Glutamatergic neuron (in vitro differentiated cells): ENCODE results near the gene ITGA2B. TPM values are rescaled to one million over a fixed set of nuclear protein-coding genes. Genes with fewer than 3 reads are reported as not detected.
A peak's percentile ranks its signal among the peaks of the same experiment; 100 is the strongest.

Source experiments
- DNase-seq: peaks from one replicate; pipeline ENCODE4 v3.0.0; 2022
- H3K27ac Mint-ChIP-seq: one replicate; pipeline ENCODE4 v1.8.0; 2020; ENCODE audit warnings: mild to moderate bottlenecking, mixed read lengths, inconsistent platforms; ENCODE audit not compliant: unreplicated experiment
- H3K27me3 Mint-ChIP-seq: one replicate; pipeline ENCODE4 v1.8.0; 2020; ENCODE audit warnings: mild to moderate bottlenecking, moderate library complexity, mixed read lengths, inconsistent platforms; ENCODE audit not compliant: unreplicated experiment
- H3K36me3 Mint-ChIP-seq: one replicate; pipeline ENCODE4 v1.8.0; 2020; ENCODE audit warnings: mild to moderate bottlenecking, mixed read lengths, inconsistent platforms; ENCODE audit not compliant: unreplicated experiment
- H3K4me1 Mint-ChIP-seq: one replicate; pipeline ENCODE4 v1.8.0; 2020; ENCODE audit warnings: mild to moderate bottlenecking, low read depth, mixed read lengths, inconsistent platforms; ENCODE audit not compliant: unreplicated experiment
- H3K4me3 Mint-ChIP-seq: one replicate; pipeline ENCODE4 v1.8.0; 2020; ENCODE audit warnings: mild to moderate bottlenecking, mixed read lengths, inconsistent platforms; ENCODE audit not compliant: unreplicated experiment
- H3K9me3 Mint-ChIP-seq: one replicate; pipeline ENCODE4 v1.8.0; 2020; ENCODE audit warnings: mild to moderate bottlenecking, moderate library complexity, mixed read lengths, inconsistent platforms; ENCODE audit not compliant: unreplicated experiment
- total RNA-seq: library from RNA; stranded (reverse); fragmentation: NEBNext Ultra II Directional; extraction: Animal tissue kit (Norgen Biotek cat#: 25700); gene quantifications from one replicate; pipeline ENCODE4 v1.2.1, GENCODE V29; 2021; ENCODE audit not compliant: unreplicated experiment
- TF ChIP-seq, protein P1 (sequence below): fragments of 200-600 bp; sonication (generic); IDR thresholded peaks from one replicate; pipeline ENCODE4 v1.5.0; 2021; ENCODE audit not compliant: partially characterized antibody, unreplicated experiment

ITGA2B gene
- total RNA-seq, 1 donor from 2014 or later, result 7.1 TPM

DNA sequence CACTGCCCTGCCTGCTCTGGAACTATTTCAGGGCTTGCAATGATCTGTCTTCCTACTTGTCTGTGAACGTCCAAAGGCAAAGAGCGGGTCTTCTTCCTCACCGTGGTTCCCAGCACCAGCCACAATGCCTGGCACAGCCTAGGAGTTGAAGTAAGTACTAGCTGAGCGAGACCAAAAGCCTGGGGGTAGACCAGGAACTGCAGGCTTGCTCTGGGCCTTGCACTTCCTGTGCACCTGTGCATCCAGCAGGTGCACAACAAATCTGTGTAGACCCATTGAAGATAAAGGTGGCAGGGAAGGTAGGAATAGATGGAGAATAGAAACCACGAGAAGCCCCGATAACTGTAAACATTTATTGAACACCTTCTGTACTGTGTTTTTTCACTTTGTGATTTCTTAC lies 30.4 kb downstream of the ITGA2B start:
- Mint-ChIP-seq H3K4me3 (peak overlapping the region; percentile 62), H3K4me1 (peaks cover 31% of the 10 kb centered on the region), H3K27ac (peak overlapping the region; percentile 59), H3K36me3 (no peaks in the 10 kb centered on the region), H3K9me3 (peaks cover 5% of the 10 kb centered on the region), H3K27me3 (peaks cover 9% of the 10 kb centered on the region)
- TF ChIP-seq, protein P1, sequence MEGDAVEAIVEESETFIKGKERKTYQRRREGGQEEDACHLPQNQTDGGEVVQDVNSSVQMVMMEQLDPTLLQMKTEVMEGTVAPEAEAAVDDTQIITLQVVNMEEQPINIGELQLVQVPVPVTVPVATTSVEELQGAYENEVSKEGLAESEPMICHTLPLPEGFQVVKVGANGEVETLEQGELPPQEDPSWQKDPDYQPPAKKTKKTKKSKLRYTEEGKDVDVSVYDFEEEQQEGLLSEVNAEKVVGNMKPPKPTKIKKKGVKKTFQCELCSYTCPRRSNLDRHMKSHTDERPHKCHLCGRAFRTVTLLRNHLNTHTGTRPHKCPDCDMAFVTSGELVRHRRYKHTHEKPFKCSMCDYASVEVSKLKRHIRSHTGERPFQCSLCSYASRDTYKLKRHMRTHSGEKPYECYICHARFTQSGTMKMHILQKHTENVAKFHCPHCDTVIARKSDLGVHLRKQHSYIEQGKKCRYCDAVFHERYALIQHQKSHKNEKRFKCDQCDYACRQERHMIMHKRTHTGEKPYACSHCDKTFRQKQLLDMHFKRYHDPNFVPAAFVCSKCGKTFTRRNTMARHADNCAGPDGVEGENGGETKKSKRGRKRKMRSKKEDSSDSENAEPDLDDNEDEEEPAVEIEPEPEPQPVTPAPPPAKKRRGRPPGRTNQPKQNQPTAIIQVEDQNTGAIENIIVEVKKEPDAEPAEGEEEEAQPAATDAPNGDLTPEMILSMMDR, result no peak
- DNase-seq, result no peak

DNA sequence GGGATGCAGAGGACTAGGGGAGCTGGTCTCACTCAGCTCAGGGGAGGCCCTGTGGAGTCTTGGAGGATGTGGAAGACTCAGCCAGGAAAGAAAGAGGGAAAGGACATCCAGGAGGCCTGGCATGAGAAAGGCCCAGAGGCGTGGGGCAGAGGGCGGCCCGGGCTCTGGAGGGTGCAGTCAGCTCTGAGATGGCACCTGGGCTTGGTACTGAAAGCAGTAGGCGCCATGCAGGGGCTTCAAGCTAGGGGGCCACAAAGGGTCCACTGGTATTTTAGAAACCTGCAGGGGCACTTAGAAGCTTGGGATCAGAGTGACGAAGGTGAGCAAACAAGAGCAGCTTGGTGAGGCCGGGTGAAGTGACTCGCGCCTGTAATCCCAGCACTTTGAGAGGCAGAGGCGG lies 31.4 kb downstream of the ITGA2B start:
- Mint-ChIP-seq H3K27me3 (peaks cover 11% of the 10 kb centered on the region), H3K4me1 (peaks cover 33% of the 10 kb centered on the region), H3K9me3 (peaks cover 5% of the 10 kb centered on the region), H3K36me3 (no peaks in the 10 kb centered on the region), H3K4me3 (no peak overlapping the region), H3K27ac (no peak overlapping the region)
- TF ChIP-seq, protein P1, result no peak
- no peak for DNase-seq

DNA sequence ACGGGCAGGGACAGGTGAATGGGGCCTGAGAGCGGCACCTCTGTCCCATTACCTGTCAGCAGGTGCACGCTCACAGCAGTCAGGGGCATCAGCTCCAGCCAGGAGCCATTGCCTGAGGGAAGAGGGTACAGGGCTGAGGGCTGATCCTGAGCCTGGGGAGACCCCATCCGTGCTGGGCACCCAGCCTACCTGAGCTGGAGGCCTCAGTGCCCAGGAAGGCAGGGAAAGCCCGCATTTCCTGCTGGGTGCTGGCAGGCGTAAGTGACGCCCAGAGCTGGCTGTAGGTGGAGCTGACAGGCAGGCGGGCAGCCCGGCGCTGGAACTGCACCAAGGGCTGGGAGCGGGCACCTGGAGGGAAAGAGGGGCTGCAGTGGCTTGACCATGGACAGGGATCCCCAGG lies 33.2 kb downstream of the ITGA2B start:
- Mint-ChIP-seq H3K27ac (no peak overlapping the region), H3K27me3 (peaks cover 14% of the 10 kb centered on the region), H3K9me3 (peaks cover 11% of the 10 kb centered on the region), H3K4me1 (peaks cover 31% of the 10 kb centered on the region), H3K36me3 (no peaks in the 10 kb centered on the region), H3K4me3 (no peak overlapping the region)
- no peak for DNase-seq
- TF ChIP-seq, protein P1, result no peak

DNA sequence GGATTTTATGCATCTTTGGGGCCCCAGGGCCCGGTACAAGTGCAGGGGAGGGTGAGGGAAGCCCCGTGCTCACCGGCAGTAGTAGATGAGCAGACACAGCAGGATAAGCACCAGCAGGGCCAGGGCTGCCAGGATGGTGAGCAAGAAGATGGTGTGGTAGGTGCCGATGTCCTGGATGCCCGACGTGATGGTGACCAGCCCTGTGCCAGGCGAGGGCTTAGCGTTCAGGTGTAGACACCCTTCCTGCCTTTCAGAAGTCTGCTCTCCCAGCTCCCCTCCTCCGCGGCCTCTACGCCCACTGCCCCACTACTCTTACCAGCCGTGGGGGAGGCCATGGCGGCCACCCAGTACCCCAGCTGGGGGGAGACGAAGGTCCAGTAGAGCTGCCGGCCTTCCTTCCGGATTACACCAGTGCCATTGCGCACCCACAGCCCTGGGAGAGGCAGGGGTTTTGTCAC lies 33.8 kb downstream of the ITGA2B start:
- Mint-ChIP-seq H3K27me3 (peaks cover 14% of the 10 kb centered on the region), H3K4me3 (no peak overlapping the region), H3K36me3 (no peaks in the 10 kb centered on the region), H3K4me1 (peaks cover 25% of the 10 kb centered on the region), H3K9me3 (peaks cover 11% of the 10 kb centered on the region), H3K27ac (peak overlapping the region; percentile 64)
- TF ChIP-seq, protein P1, result no peak
- DNase-seq, result no peak

DNA sequence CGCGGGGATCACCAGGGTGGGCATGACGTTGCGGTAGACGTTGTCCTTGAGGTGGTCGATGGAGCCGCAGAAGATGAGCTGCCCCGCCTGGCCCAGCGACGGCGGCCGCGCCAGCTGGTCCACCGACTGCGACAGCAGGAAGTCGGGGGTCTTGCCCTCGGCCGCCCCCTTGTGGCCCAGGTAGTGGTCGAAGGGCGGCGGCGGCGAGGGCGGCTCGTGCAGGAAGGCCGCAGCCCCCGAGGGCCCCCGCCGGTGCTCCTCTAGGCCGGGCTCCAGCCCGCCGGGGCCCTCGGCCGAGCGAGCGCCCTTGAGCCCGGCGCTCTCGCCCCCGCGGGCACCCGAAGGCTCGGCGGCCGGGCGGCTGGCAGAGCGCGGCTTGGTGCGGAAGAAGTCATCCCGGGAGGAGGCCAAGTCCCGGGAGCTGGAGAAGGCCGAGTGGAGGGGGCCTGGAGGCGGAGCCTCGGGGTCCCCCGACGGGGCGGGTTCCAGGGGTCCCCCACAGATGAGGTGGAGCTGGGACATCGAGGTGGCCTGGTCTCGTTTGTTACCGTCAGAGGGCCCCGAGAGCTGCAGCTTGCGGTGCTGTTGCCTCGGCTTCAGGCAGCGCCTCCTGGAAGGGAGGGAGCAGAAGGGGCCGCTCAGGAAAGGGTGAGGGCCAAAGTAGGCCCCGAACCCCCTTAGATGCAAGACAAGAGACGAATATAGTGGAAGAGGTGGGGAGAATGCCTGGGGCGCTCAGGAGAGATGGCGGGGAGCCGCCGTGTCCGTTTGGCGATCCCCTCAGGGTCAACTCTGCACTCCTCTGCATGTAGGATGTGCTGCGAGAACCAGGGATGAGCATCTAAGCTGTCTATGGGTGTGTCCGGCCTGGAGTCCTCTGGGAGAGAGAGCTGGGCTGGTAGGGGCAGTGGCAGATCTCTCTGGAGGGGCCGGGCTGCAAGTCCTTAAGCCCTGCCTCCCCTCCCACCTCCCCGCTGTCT lies 34.6 kb downstream of the ITGA2B start:
- peak overlapping the region; percentile 46 for H3K4me3 Mint-ChIP-seq
- peaks cover 11% of the 10 kb centered on the region for H3K9me3 Mint-ChIP-seq
- peaks cover 18% of the 10 kb centered on the region for H3K4me1 Mint-ChIP-seq
- TF ChIP-seq, protein P1, result peak; percentile 92
- H3K27me3 Mint-ChIP-seq, result peaks cover 14% of the 10 kb centered on the region
- H3K36me3 Mint-ChIP-seq, result no peaks in the 10 kb centered on the region
- peak; percentile 95 for DNase-seq
- H3K27ac Mint-ChIP-seq, result peak overlapping the region; percentile 64
